H9 (cell line): Measurements from ENCODE around the gene WBP1. TPM values are rescaled to one million over a fixed set of nuclear protein-coding genes. Genes with fewer than 3 reads are reported as not detected.
A peak's percentile ranks its signal among the peaks of the same experiment; 100 is the strongest.

Experiments used
- DNase-seq: peaks from one replicate; pipeline ENCODE4 v3.0.0-alpha.2; 2017
- H2AFZ ChIP-seq: one replicate; pipeline ENCODE4 v1.6.1; 2013; ENCODE audit warnings: mild to moderate bottlenecking, low read length, control low read depth, moderate library complexity
- H2AK5ac ChIP-seq: 2 replicates; pipeline ENCODE4 v1.6.1; 2013; ENCODE audit warnings: low read length, control low read depth, mixed read lengths; ENCODE audit not compliant: insufficient read length
- H2BK120ac ChIP-seq: one replicate; pipeline ENCODE4 v1.6.1; 2013; ENCODE audit warnings: low read depth, mild to moderate bottlenecking, low read length, control low read depth, inconsistent platforms; ENCODE audit not compliant: poor library complexity, severe bottlenecking
- H2BK12ac ChIP-seq: 2 replicates; pipeline ENCODE4 v1.6.1; 2013; ENCODE audit warnings: low read length, control low read depth, mixed read lengths, low read depth; ENCODE audit not compliant: insufficient read length
- H2BK15ac ChIP-seq: 2 replicates; pipeline ENCODE4 v1.6.1; 2013; ENCODE audit warnings: low read depth, low read length, control low read depth
- H2BK20ac ChIP-seq: one replicate; pipeline ENCODE4 v1.6.1; 2013; ENCODE audit warnings: low read depth, mild to moderate bottlenecking, low read length, control low read depth, inconsistent platforms; ENCODE audit not compliant: poor library complexity, severe bottlenecking
- H2BK5ac ChIP-seq: 2 replicates; pipeline ENCODE4 v1.6.1; 2013; ENCODE audit warnings: low read length, control low read depth, mixed read lengths; ENCODE audit not compliant: insufficient read length
- H3K14ac ChIP-seq: 2 replicates; pipeline ENCODE4 v1.6.1; 2013; ENCODE audit warnings: low read length, control low read depth; ENCODE audit not compliant: insufficient read depth
- H3K18ac ChIP-seq: 2 replicates; pipeline ENCODE4 v1.6.1; 2013; ENCODE audit warnings: low read depth, mild to moderate bottlenecking, mixed read lengths, low read length, control low read depth; ENCODE audit not compliant: insufficient read length
- H3K23ac ChIP-seq: 2 replicates; pipeline ENCODE4 v1.6.1; 2013; ENCODE audit warnings: low read length, control low read depth, mixed read lengths, low read depth; ENCODE audit not compliant: insufficient read length
- H3K23me2 ChIP-seq: 2 replicates; pipeline ENCODE4 v1.6.1; 2013; ENCODE audit warnings: low read depth, mild to moderate bottlenecking, mixed read lengths, low read length, control low read depth; ENCODE audit not compliant: insufficient read length, poor library complexity, severe bottlenecking
- H3K27ac ChIP-seq: 2 replicates; pipeline ENCODE4 v1.5.1; 2013; ENCODE audit warnings: low read length, control low read depth, mixed read lengths, low read depth; ENCODE audit not compliant: insufficient read length
- H3K27me3 ChIP-seq: 2 replicates; pipeline ENCODE4 v1.6.1; 2013; ENCODE audit warnings: low read length, control low read depth, inconsistent platforms; ENCODE audit not compliant: insufficient read depth
- H3K4ac ChIP-seq: 2 replicates; pipeline ENCODE4 v1.6.1; 2013; ENCODE audit warnings: low read depth, mild to moderate bottlenecking, control low read depth, inconsistent platforms, low read length, moderate library complexity
- H3K4me1 ChIP-seq: 2 replicates; pipeline ENCODE4 v1.6.1; 2013; ENCODE audit warnings: low read length, control low read depth, inconsistent platforms; ENCODE audit not compliant: insufficient read depth
- H3K4me2 ChIP-seq: 2 replicates; pipeline ENCODE4 v1.6.1; 2013; ENCODE audit warnings: low read length, control low read depth, mixed read lengths; ENCODE audit not compliant: insufficient read length, insufficient read depth
- H3K56ac ChIP-seq: 2 replicates; pipeline ENCODE4 v1.6.1; 2013; ENCODE audit warnings: low read depth, mild to moderate bottlenecking, mixed read lengths, low read length, control low read depth; ENCODE audit not compliant: insufficient read length
- H3K79me1 ChIP-seq: 2 replicates; pipeline ENCODE4 v1.6.1; 2013; ENCODE audit warnings: low read depth, mild to moderate bottlenecking, moderate library complexity, low read length, control low read depth, inconsistent platforms; ENCODE audit not compliant: insufficient read depth, poor library complexity, severe bottlenecking
- H3K79me2 ChIP-seq: 2 replicates; pipeline ENCODE4 v1.6.1; 2013; ENCODE audit warnings: low read length, control low read depth, inconsistent platforms; ENCODE audit not compliant: insufficient read depth
- H3K9ac ChIP-seq: 2 replicates; pipeline ENCODE4 v1.6.1; 2013; ENCODE audit warnings: low read length, control low read depth, mixed read lengths; ENCODE audit not compliant: insufficient read length; ENCODE audit errors: extremely low read depth
- H3K9me3 ChIP-seq: one replicate; pipeline ENCODE4 v1.6.1; 2013; ENCODE audit warnings: low read depth, low read length, inconsistent platforms; ENCODE audit not compliant: control insufficient read depth
- H3T11ph ChIP-seq: one replicate; pipeline ENCODE4 v1.6.1; 2013; ENCODE audit warnings: mild to moderate bottlenecking, low read length, control low read depth, inconsistent platforms
- H4K20me1 ChIP-seq: one replicate; pipeline ENCODE4 v1.6.1; 2013; ENCODE audit not compliant: control insufficient read depth, insufficient read length, insufficient read depth
- H4K5ac ChIP-seq: 2 replicates; pipeline ENCODE4 v1.6.1; 2013; ENCODE audit warnings: low read depth, mild to moderate bottlenecking, mixed read lengths, low read length, control low read depth; ENCODE audit not compliant: insufficient read length
- H4K8ac ChIP-seq: replicated peaks from 2 replicates; pipeline ENCODE4 v1.6.1; 2013; ENCODE audit warnings: low read length, control low read depth, mixed read lengths, low read depth; ENCODE audit not compliant: insufficient read length
- H4K91ac ChIP-seq: 2 replicates; pipeline ENCODE4 v1.6.1; 2013; ENCODE audit warnings: low read depth, mild to moderate bottlenecking, moderate library complexity, mixed read lengths, low read length, control low read depth; ENCODE audit not compliant: insufficient read length
- H3K27ac Mint-ChIP-seq, 3 experiments: 2 replicates in 2 of 3; 3 replicates in 1 of 3; pipeline ENCODE4 v1.8.0; 2020 to 2021; ENCODE audit warnings: mixed read lengths in 3 of 3, mild to moderate bottlenecking in 1 of 3, moderate library complexity in 1 of 3
- H3K27me3 Mint-ChIP-seq: 2 replicates; pipeline ENCODE4 v1.8.0; 2021; ENCODE audit warnings: low read depth, mild to moderate bottlenecking, moderate library complexity, mixed read lengths
- H3K36me3 Mint-ChIP-seq, 3 experiments: 2 replicates in 2 of 3; 3 replicates in 1 of 3; pipeline ENCODE4 v1.8.0; 2020 to 2021; ENCODE audit warnings: low read depth in 3 of 3, mixed read lengths in 3 of 3; ENCODE audit not compliant: insufficient read depth in 1 of 3
- H3K4me1 Mint-ChIP-seq, 2 experiments: 2 replicates each; pipeline ENCODE4 v1.8.0; 2020; ENCODE audit warnings: mixed read lengths in 2 of 2
- H3K4me3 Mint-ChIP-seq, 2 experiments: 2 replicates in 1 of 2; 3 replicates in 1 of 2; pipeline ENCODE4 v1.8.0; 2020 to 2021; ENCODE audit warnings: mild to moderate bottlenecking in 2 of 2, mixed read lengths in 2 of 2, moderate library complexity in 1 of 2
- H3K9me3 Mint-ChIP-seq, 2 experiments: 2 replicates in 1 of 2; 3 replicates in 1 of 2; pipeline ENCODE4 v1.8.0; 2020; ENCODE audit warnings: mild to moderate bottlenecking in 2 of 2, mixed read lengths in 2 of 2, moderate library complexity in 1 of 2
- WGBS: extraction: QIAGEN DNeasy Blood & Tissue Kit; methylation state at CpG from one replicate; pipeline ENCODE4 v1.1.7; 2013; ENCODE audit warnings: missing lambda C conversion rate, low lambda C conversion rate, mixed read lengths; ENCODE audit not compliant: insufficient read length; ENCODE audit errors: extremely low coverage; 5-methylcytosine and 5-hydroxymethylcytosine counted together
- total RNA-seq: library from RNA; stranded (reverse); gene quantifications from 2 replicates; pipeline ENCODE4 v1.2.1, GENCODE V29; 2021
- TF ChIP-seq, protein P1 (sequence below): fragments of 200-600 bp; sonication (generic); conservative IDR thresholded peaks from 3 replicates; pipeline ENCODE4 v1.8.0; 2021; ENCODE audit warnings: antibody characterized with exemption, mild to moderate bottlenecking

WBP1 gene
- total RNA-seq, 1 experiment from 2014 or later, result 82.1 TPM

DNA sequence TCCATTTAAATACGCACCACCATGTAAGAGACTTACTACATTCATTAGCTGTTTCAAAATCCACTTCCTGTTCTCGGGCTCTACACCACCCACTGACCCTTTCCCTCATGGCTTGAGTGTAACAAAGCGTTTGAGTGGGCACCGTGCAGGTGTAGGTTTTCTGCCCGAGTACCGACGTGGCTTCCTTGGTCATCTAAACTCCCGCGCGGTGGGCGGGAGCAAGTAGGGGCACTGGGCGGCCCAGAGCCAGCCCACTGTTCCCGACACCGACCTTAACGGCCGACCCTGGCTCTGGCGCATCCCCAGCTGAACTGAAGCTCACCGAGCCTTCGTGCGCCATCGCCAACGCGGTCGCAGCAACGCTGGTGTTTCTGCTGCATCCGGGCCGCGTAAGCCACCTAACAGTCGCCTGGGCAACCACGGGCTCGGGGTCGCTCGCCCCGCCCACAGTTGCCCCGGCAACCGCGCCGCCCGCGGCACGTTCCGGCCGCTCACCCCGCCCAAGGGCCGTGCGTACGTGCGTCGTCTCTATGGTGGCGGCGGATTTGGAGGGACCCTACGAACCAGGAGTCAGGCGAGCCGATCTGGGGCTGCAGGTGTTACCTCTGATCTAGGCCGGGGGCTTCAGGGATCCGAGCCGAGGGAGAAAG lies 36.9 kb upstream of the WBP1 start, which contains the start of the genes C2orf81 and WDR54:
Gene C2orf81 (minus strand): TSS at position 399 of the 650 bp plus-strand sequence. CDS start 59 bp downstream, at position 340.
Gene WDR54 (plus strand): TSS at position 510 of the 650 bp plus-strand sequence. CDS start 424 bp downstream, outside the sequence.
- H3K4me3 Mint-ChIP-seq, result peak within 1 kb of the TSS; percentile 94 to 98
- no peaks in the 10 kb centered on the region; a peak in 1 of 5 replicates for H3K9me3 Mint-ChIP-seq
- Histone ChIP-seq H3K27me3 (no peaks in the 10 kb centered on the region), H3K18ac (peak within 1 kb of the TSS; percentile 83), H3K4ac (no peak within 1 kb of the TSS), H2BK12ac (no peak within 1 kb of the TSS), H2BK120ac (no peak within 1 kb of the TSS), H3K14ac (peak within 1 kb of the TSS; percentile 77), H4K91ac (no peak within 1 kb of the TSS), H3K9ac (peak within 1 kb of the TSS; percentile 60), H2BK20ac (no peak within 1 kb of the TSS), H4K8ac (no peak within 1 kb of the TSS), H3K9me3 (no peaks in the 10 kb centered on the region), H3K4me1 (no peaks in the 10 kb centered on the region), H3K4me2 (peak within 1 kb of the TSS; percentile 52), H3K27ac (no peak within 1 kb of the TSS), H2AK5ac (no peak within 1 kb of the TSS), H3K23me2 (peaks cover 9% of the 10 kb centered on the region), H2BK15ac (no peak within 1 kb of the TSS), H4K5ac (no peak within 1 kb of the TSS), H2AFZ (peak within 1 kb of the TSS; percentile 34), H3K79me1 (no peaks in the 10 kb centered on the region), H3K56ac (no peak within 1 kb of the TSS), H2BK5ac (no peak within 1 kb of the TSS), H4K20me1 (no peaks in the 10 kb centered on the region), H3K79me2 (no peaks in the 10 kb centered on the region), H3K23ac (no peak within 1 kb of the TSS), H3T11ph (no peak within 1 kb of the TSS)
- peaks cover 11 to 15% of the 10 kb centered on the region in 2 experiments for H3K4me1 Mint-ChIP-seq
- peaks cover 30% of the 10 kb centered on the region for H3K27me3 Mint-ChIP-seq
- WGBS, result no CpG with 5 or more reads among the region's 57 CpGs
- H3K27ac Mint-ChIP-seq, result peak within 1 kb of the TSS; percentile 88 to 99 (median 92)
- TF ChIP-seq, protein P1, sequence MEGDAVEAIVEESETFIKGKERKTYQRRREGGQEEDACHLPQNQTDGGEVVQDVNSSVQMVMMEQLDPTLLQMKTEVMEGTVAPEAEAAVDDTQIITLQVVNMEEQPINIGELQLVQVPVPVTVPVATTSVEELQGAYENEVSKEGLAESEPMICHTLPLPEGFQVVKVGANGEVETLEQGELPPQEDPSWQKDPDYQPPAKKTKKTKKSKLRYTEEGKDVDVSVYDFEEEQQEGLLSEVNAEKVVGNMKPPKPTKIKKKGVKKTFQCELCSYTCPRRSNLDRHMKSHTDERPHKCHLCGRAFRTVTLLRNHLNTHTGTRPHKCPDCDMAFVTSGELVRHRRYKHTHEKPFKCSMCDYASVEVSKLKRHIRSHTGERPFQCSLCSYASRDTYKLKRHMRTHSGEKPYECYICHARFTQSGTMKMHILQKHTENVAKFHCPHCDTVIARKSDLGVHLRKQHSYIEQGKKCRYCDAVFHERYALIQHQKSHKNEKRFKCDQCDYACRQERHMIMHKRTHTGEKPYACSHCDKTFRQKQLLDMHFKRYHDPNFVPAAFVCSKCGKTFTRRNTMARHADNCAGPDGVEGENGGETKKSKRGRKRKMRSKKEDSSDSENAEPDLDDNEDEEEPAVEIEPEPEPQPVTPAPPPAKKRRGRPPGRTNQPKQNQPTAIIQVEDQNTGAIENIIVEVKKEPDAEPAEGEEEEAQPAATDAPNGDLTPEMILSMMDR, result no peak
- peak; percentile 95 for DNase-seq
- H3K36me3 Mint-ChIP-seq, result peaks cover 10 to 26% (median 21%) of the 10 kb centered on the region in 3 experiments
